Fibroblast of skin of back (primary cell): Measurements from ENCODE around the gene RAMAC. TPM values are rescaled to one million over a fixed set of nuclear protein-coding genes. Genes with fewer than 3 reads are reported as not detected.
"Not testable (repeated sequence)": the region's sequence is repeated elsewhere in the genome, so short reads cannot be mapped to it uniquely, and the experiment has no call there.

Source experiments
- DNase-seq: peaks from one replicate; pipeline ENCODE4 v3.0.0-alpha.2; 2013
- polyA plus RNA-seq, 2 experiments: library from polyadenylated mRNA; unstranded; fragments of 120-200 nt; gene quantifications; one replicate each; pipeline ENCODE4 v1.2.1, GENCODE V29; 2013; ENCODE audit not compliant: insufficient read length in 2 of 2

Gene RAMAC
- 25.6 TPM for polyA plus RNA-seq (2013, experiment 1 of 2; ENCODE audit: insufficient read length)
- 21.3 TPM for polyA plus RNA-seq (2013, experiment 2 of 2; ENCODE audit: insufficient read length)

DNA sequence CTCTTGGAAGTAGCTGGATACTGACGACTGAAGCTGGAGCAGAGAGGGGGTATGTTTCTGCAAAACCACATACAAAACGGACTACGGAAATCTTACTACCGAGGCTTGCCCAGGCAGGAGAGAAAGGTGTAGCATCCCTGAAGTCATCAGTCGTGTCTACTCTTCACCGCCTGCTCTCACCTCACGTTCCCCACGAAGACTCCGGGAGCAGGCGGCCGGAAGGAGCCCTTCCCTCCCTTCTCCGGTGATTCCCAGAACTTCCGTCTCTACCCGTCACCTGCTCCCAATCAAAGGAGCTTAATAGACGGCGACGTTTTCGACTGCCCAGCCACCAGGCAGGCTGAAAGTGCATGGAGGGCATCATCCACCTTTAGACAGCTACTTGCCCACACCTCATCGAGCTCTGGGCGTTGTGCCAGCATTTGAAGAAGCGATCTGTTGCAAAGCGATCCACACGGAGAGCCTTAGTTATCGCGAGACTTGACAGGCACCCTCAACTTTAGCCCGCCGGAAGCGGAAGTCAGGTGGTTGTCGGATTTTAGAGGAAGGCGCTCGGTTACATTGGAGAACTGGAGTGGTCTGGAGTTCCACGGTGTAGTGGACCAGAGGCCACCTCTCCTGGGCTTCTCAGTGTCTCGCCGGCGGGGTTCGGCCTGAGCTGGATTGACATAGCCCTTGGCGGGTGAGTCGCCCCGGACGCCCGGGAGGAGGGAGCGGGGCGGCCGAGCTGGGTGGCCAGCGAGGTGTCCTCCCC lies at the start of gene RAMAC:
RAMAC (plus strand) TSS at position 523 of the 754 bp plus-strand sequence. CDS start 2,809 bp downstream, outside the sequence.
- DNase-seq = peak; percentile 96

DNA sequence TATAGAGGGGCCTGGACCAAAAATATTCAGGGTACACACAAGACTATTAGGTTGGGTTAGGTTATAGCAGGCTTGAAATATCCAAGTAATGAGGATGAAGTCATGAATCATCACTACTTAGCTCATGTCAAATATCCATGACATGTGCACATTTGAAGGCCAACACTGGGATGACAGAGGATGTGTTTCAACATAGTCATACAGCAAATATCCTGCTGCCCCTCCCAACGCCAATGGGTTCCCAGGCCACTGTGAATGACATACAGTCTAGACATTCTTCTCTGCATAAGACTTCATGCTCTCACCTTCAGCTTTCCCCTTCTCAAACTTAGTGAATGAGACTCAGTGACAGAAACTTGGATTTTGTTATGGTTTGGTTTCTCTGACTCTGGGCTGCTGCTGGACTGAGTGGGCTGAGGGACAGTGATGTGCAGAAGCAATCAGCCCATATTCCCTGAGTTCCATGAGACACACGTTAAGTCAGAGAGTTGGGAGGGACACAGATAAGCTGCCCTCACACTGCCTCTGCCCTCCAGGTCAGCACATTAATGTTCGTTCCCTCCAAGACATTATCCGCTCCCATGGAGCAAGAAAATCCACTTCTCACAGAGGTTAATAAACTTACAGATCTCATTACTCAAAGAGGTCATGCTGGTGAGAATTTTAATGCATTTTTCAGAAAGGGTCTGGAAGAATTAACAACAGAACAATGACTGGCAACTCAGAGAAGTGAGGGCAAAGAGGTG lies 48.9 kb upstream of the RAMAC start:
- DNase-seq = peak; percentile 91

DNA sequence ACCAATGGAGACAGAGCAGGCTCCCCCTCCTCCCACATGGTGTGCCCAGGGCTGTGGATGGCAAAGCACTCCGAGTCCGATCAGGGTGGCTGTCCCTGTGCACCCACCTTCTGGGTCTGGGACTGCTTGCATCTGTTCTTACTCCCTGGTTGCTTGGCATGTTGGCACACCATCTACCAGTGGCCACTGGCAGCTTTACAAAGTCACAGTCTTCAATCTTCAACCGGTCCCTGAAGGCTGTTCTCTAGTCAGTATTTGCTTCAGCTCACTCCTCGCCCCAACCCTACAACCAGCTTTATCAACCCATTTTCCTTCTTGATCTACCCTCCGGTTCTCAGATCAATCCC lies 48.3 kb upstream of the RAMAC start:
- DNase-seq = no peak

DNA sequence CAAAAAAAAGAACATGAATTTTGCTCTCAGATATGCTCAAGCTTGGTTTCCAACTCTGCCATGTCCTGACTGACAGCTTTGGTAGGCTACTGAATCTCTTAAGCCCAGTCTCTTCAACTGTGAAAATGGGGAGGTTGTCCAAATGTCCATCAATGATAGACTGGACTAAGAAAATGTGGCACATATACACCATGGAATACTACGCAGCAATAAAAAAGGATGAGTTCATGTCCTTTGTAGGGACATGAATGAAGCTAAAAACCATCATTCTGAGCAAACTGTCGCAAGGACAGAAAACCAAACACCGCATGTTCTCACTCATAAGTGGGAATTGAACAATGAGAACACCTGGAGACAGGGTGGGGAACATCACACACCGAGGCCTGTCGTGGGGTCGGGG lies 46.3 kb upstream of the RAMAC start:
- not testable (repeated sequence) for DNase-seq

DNA sequence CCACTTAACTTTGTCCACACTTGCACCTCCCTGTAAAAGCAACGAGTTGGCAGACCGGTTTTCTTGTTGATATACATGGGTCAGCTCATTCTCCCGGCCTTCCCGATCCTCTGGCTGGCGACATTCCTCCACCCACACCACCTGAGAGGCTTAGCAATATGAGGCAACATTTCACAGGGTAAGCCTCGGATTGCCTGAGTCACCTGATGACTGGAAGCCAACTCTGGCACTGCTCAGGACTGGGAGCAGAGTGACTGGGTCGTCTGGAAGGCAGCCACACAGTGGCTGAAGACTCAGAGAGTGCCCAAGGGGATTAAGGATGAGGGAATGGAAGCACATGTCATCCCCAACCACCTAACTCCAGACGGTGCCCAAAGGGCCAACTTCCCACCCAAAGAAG lies 43.3 kb upstream of the RAMAC start:
- peak; percentile 54 for DNase-seq

DNA sequence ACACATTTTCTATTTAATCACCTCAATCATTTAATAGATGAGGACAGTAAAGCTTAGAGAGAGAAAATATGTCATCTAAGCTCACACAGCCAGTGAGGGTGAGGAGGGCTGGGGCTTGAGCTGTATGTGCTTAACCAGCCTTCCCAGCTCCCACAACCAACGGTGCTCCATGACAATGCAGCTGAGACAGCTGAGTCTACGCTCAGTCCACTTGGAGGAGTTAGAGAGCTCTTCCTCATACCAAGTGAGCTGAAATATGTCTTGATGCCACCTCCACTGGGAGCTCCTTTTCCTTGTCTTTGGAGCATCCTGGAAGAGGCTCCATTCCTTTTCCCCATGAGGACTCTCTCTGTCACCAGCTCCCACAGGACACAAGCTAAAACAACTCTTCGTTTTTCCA lies 42.8 kb upstream of the RAMAC start:
- DNase-seq = no peak

DNA sequence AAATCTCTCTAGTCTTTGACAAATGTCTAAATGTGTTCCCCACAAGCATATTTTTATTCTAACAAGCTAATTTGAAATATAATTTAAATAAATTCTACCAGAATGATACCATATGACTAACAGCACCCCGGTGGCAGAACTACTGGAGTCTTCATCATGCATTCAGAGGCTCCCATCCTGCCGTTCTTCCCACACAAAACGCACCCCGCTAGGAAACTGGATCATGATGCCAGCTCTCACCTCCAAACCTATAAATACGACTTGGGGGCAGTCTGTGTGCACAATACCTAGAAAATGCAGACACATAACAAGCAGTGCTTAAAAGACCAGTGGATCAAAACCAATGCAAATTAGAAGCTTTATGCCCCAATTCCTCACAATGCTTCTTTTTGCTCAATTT lies 42.0 kb upstream of the RAMAC start:
- no peak for DNase-seq

DNA sequence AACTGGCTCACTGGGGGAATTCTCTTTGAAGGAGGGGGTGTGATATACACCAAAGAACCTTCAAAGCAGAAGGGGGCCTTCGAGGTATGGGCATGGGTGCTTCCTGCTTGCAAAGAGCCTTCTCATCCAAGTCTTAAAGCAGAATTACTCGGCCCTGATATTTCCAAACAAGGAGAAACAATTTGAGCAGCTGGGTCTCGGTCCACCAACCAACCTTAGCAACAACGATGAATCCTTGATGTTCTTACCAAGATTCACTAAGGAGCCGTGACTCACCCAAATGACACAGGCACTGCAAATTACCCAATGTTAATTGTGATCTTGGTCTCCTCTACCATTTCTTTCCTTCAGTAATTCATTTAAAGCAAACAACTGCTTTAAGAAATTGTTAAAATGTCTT lies 41.2 kb upstream of the RAMAC start:
- DNase-seq = peak; percentile 29

DNA sequence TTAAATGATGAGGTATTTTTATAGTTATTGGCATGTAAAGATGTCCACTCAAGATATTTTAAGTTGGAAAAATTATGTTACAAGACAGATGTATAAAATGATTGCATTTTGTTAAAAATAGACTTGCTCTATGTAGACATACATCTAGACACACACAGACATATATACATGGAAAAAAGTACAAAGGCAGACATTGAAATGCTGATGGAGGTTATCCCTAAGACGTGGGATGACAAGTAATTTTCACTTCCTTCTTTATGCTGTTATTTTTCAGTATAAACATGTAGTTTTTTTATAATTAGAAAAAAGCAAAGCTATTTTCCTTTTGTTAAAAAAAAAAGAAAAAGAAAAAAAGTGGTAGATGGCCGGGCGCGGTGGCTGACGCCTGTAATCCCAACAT lies 40.7 kb upstream of the RAMAC start:
- no peak for DNase-seq

DNA sequence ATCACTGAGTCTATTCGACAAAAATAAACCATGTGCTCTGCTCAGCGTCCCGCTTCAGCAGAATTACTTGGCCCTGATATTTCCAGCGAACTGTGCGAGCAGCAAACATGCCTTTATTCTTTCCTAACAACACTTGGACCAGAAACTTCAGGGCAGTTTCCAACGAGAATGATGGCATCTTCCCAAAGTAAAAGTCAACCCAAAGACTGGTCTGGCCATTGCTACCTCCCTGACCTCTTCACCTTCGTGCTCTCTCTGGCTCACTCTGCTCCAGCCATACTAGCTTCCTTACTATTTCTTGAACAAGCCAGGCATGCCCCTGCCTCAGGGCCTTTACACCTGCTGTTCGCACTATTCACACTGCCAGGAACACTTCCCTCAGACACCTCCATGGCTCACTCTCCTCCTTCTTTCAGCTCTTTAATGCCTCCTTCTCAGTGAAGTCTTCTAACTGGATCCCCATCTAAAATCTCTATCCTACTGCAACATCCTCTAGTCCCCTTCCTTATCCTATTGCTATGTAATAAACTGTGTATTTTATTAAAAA lies 39.8 kb upstream of the RAMAC start:
- DNase-seq = no peak

DNA sequence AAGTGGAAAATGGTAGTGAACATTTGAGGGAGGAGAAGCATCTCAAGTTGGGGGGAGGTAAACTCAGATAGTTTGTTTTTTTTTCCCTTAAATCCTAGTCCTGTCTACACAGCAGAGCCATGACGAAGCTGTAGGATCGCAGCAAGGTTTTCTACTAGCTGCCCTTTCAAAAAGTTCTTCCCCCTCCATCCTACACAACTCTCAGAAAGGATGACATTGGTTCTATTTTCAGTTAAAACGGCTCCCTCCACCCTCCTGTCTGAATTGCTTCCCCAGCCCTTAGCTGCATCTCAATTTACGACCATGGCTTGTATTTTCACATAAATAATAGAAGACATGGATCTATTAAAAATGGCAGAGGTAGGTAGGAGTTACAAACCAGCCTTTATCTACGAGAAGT lies 35.7 kb upstream of the RAMAC start:
- no peak for DNase-seq

DNA sequence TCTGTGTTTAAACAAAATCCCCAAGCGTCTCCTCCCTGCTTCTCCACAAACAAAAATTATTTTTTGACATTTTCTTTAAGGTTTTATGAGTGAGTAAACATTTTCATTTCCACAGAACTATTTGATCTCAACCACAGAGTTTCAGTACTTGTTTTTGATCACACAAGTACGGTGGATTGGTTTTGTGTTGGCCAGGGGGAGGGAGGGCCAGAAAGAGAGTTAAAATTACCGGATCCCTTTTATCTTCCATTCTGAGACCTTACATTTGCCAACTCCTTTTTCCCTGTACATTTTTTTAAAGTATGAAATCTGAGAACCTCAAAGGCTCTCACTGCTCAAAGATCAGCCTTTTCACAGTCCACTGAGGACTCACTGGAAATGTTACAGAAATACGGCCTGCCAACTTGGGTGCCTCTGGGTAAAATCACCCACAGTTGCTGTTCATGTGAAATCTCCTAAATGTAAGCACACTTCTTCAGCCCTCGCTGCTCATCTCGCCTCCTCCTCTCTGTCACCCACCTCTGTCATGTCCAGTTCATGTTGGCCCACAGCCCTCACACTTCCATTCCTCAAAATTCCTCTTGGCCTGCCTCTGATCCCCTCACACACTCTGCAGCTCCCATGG lies 35.2 kb upstream of the RAMAC start:
- no peak for DNase-seq

DNA sequence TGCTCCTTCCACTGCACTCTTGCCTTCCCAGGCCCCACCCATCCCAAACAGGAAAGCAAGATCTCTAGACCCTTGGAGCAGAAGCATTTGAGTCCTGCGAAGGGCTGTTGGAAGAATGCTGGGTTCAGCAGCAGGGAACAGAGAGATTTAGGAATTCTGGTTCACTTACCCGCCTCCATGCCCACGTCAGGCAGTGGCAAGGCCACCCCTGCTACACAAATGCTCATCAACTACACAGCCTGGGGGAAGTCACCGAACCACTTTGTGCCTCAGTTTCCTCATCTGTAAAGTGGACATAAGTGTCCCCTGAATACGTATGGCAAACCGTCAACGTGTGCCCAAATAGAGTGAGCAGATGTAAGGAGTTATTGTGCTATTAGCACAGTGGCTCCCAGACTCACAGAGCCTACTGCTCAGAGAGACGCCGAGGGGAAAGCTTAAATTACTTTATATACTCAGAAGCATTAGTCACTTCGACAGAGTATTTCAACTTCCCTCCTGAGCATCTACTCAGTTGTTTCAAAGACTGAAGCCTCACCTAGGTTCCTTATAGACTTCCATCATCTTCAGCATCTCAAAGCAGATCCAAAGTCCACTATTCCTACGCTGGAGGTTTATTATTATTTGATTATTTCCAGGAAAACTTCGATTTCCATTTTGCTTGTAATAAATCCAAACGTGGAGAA lies 34.4 kb upstream of the RAMAC start:
- DNase-seq = peak; percentile 33

DNA sequence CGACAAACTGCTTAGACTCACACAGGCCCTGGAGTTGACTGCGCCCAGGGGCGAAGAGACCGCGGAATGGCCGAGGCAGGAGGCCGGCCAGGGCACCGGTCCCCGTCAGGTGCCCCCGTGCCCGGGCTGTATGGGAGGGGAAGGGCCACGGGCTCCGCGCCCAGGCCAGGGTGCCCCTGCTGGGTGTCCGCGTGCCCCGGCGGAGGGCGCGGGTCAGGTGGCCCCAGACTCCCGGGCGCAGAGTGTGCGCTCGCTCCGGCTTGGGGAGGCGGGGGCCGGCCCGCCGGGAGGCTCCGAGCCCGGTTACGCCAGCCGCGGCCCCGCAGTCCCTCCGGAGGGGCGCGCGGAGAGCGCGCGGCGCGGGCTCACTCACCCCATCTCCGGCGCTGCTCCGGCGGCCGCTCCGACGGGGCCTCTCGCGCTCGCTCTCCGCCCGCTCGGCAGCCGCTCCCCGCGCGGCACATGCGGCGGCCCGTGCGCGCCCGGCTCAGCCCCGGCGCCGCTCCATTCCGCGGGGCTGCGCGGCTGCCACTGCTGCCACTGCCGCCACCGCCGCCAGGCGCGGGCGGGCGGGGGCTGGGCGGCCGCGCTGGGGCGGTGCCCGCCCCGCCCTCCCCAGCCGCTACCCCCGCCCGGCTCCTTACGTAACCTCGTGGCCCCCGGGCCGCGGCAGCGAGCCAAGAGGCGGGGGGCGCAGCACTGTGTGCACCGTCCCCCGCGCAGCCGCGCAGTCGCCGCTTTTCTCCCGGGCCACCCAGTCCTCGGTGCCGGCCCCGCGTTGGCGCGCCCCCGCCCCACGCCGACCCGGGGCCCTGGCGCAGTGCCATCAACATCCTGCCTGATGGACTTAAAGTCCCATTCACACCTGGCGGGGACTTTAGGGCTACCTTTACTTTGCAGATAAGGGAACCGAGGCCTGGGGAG lies 33.6 kb upstream of the RAMAC start, which contains the start of gene HOMER2:
HOMER2 (minus strand) TSS at position 563 of the 924 bp plus-strand sequence; CDS start at position 378, 185 bp downstream.
- DNase-seq = peak; percentile 28

DNA sequence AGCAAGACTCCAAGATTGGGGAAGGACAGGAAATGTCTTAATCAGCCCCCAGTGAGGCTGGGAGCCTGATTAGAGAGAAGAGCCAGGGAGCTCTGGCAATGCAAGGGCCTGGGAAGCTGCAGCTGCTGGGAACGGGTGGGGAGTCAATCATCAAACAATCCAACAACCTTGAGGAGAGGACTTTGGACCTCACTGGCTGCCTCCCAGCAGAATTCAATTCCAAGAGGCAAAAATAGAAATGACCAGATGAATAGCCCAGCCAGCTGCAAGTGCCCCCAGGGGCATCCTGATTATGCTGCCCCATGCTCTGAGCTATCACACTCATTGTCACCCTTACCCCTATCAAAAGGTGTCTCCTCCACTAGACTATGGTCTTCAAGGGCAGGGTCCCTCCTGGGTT lies 27.4 kb upstream of the RAMAC start:
- DNase-seq = no peak

DNA sequence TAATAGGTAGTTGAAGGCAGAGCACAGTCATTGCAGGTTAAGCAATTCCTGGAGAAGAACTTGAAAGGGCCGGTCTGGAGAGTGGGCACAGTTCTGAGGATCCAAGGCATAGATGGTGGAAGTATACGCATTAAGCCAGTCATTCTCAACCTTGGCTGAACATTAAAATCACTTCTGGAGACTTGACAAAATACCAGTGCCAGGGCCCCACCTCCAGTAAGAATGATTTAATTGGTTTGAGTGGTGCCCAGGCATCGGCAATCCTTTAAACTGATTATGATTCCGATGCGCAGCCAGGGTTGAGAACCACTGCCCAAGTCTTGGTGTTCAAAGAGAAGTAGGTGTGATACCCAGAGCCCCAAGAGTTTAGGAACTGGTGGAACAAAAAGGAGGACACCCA lies 26.6 kb upstream of the RAMAC start:
- no peak for DNase-seq

DNA sequence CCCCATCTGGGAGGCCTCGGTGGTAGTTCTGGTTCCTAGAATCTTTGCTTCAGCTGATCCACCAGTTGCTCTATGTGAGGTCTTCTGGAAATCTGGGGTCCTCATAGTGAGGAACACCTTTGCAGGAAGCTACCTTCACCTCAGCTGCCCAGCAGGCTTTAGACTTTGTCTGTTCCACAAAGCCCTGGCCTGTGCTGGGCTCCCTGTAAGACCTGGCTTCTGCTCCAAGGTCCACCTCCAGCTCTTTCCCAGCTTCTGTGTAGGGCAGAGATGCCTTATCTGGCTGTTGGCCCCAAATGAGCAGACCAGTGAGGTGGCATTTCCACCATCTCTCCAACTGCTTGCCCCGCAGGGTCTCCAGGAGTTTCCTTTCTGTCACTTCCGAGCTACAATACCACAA lies 25.2 kb upstream of the RAMAC start:
- no peak for DNase-seq

DNA sequence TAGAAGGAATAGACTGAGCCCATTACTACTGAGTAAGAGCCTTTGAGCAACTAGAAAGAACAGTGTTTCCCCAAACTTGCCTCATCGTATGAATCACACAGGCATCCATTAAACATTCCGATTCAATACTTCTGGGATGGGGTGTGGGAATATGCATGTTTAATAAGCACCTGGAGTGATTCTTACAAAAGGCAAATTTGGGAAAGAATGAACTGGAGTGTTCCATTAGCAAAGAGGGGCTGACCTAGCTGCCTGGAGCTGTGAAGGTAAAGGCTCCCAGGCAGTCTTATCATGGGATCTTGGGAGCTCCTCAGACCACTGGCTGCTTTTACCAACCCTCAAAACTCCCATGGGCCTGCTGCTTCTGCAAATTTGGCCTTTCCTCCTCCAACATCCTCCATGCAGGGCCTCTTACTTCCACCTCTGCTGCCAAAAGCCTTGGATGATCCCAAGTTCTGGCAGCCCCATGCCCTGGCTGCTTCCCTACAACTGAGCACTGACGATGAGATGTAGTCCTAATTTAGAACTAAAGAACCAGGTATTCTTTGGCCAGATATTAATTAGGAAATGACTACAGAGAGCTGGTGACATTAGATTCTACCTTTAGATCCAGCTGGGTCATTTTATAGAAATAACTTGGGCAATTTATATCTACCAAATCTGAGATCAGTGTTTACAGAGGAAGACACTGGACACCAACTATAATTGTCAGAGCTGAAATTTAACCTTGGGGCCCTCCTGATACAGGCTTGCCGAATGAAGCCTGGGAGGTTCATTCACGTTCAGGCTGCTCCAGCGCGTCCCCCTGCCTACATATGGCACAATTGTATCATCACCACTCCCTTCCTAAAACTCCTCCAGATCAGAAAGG lies 22.3 kb upstream of the RAMAC start:
- DNase-seq = no peak

DNA sequence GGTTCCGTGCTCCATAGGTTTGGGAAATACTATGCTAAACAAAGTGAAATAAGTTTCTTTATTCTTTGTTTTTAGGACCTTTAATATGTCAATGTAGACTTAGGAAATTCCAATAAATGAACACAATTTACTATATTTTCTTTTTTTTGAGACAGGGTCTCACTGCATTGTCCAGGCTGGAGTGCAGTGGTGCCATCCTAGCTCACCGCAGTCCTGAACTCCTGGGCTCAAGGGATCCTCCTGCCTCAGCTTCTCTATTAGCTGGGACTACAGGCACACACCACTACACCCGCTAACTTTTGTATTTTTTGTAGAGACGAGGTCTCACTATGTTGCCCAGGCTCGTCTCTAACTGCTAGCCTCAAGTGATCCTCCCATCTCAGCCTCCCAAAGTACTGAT lies 21.1 kb upstream of the RAMAC start:
- DNase-seq = no peak

DNA sequence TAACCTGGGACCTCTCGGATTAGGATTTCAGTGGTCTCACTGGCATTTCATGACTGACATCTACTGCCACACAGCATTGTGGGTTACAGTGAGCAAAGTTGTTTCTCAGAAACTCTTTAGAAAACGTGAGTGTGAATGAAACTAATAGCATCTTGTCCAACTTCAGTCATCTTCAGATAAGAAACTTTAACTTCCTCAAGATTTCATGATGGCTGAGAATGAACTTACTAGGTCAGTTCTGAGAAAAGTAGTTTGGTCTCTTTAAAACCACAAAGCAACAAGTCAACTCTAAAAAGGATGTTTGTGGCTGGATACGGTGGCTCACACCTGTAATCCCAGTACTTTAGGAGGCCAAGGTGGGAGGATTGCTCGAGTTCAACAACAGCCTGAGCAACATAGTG lies 19.3 kb upstream of the RAMAC start:
- no peak for DNase-seq
